CD4-positive, alpha-beta T cell treated with Interferon gamma for 1 hour (primary cell): ENCODE measurements around the gene KTN1.

Experiments
- DNase-seq: peaks from one replicate; pipeline ENCODE4 v3.0.0-alpha.2; 2020

The KTN1 gene

GRCh38 chr14:55579724-55580469, at the start of gene KTN1:
Gene KTN1, plus strand, starts transcription at chr14:55580207. Its CDS starts 31,842 bp downstream, at chr14:55612049.
- peak; percentile 79 for DNase-seq

- DNase-seq, result no peak
These were observed 49.5 kb upstream of the KTN1 start for GRCh38 chr14:55530464-55530863.

DNA sequence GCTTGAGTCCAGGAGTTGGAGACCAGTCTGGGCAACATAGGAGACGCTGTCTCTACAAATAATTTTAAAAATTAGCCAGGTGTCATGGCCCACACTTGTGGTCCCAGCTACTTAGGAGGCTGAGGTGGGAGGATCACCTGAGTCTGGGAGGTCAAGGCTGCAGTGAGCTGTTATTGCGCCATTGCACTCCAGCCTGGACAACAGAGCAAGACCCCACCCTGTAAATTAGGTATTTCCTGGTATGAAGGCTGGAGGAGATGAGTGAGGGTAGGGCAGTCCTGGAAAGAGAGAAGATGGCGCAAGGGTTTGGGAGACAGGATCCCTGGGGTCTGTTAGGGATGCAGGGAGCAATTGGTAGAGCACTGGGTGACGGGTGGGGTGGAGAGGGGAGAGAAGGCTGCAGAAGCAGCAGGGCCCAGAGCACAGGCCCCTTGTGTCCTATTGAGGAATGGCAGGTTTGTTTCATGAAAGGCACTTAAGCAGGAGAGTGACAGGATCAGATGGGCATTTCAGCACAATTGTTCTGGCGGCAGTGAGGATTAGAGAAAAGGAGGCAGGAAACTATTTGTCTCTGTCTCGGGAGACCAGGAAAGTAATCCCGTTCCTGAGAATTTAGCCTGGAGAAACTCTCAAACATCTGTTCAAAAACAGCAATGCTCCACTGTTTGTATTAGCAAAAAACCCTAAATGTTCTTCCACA, 47.2 kb upstream of the KTN1 start:
- DNase-seq, result no peak

DNA sequence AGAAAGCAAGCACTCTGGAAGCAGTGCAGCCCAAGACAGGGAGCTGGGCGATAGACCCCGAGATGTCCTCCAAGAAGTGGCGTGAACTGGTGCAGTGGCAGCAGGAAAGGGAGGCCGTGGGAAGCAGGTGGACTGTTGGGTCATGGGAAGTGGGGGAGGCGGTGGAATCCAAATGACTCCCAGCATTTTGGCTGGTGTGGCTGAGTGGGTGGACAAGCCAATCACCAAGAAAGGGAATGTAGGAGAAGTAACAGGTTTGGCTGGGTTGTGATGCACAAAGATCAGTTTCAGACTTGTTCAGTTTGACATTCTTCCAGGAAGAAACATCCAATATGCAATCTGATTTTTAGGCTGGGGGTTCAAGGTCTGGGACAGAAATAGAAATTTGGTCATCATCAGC, 46.0 kb upstream of the KTN1 start:
- DNase-seq, result no peak

DNA sequence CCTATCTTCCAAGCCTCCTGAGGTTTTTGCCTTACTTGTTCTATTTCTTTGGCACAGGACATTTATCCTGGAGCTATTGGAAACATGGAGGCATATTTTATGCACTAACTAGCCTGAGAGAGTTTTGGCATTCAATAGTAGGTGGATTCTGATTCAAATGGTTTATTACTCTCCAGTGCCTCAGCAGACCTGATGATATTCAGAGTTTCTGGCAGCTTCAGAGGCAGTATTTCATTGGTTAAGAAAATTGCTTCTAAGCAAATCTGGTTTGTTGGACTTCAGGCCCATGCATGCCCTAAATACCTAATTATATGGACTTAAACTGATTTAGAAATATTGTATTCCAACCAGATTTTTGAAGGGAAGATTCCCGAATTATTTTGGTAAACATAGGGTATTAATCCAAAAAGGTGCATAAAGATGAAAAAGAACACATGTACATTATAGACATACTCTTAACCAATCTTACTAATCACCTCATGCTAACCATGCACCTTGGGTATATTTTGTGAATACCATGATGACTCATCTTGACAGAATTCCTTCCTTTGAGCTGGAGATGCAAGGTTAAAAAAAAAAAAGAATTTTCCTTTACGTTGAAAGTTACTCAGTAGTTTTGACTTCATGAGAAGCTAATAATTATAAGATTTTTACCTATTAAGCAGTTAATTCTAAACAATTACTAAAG, 44.3 kb upstream of the KTN1 start:
- DNase-seq, result no peak

DNA sequence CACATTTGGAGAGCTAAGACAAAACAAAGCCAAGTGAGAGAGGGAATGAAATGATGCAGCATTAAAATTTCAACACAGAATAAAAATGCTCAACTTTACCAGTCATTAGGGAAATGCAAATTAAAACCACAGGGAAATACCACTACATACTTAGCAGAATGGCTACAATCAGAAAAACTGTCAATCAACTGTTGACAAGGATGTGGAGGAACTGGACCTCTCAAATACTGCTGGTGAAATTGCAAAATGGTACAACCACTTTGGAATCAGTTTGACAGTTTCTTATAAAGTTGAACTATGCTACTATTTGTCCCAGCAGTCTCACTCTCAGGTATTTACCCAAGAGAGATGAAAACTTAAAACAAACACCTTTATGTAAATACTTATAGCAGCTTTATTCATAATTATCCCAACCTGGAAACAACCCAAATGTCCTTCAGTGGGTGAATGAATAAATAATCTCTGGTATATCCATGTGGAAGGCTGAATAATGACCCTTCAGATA, 43.8 kb upstream of the KTN1 start:
- no peak for DNase-seq

GRCh38 chr14:55537782-55538181, 42.2 kb upstream of the KTN1 start:
- no peak for DNase-seq

GRCh38 chr14:55539975-55540374, 40.0 kb upstream of the KTN1 start:
- no peak for DNase-seq

DNA sequence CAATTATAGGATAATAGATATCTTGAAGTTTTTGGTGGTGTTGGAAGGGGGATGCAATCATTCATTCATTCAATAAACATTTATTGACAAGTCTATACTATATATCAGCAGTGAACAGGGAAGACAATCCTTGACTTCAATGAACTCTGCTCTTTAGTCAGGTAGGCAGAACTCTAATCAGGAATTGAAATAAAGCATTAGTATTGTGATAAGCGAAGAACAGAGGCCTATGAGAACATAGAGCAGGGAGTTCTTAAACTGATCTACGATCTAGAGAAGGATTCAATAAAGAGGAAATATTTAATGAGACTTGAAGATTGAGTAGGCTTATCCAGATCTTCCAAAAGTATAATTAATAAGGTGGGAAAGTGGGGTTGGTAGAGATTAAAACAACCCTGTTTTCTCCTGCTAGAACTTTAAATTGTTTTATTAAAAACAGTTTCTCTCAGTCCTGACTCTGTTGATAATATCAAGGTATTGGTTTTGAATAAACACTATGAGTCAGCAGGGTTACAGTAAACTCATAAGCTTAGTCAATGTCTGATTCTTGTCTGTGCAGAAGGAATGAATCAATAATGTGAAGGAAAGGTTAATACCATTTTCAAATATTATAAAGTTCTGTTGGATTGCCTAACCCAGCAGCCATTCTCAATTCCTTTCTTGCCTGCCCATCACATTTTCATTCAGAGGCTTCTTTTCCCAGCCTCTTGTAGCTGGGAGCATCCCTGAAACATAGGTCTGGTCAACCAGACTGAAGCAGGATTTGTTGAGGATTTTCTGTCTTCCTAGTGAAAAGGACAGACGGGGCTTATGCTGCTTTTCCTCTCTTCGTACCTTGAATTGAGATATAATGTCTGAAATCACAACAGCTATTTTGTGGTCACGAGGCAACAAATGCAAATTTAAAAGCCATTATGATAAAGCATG, 38.9 kb upstream of the KTN1 start:
- DNase-seq, result no peak

DNA sequence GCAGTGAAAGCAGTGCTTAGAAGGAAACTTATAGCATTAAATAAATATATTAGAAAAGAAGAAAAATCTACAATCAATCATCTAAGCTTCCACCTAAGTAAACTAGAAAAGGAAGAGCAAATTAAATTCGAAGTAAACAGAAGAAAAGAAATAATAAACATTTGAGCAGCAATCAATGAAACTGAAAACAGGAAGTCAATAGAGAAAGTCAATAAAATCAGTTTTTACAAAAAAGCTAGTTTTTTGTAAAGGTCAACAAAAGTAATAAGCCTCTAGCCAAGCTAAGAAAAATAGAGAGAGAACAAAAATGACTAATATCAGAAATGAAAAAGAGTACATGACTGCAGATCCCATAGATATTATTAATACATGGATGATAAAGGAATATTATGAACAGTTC, 34.2 kb upstream of the KTN1 start:
- no peak for DNase-seq

DNA sequence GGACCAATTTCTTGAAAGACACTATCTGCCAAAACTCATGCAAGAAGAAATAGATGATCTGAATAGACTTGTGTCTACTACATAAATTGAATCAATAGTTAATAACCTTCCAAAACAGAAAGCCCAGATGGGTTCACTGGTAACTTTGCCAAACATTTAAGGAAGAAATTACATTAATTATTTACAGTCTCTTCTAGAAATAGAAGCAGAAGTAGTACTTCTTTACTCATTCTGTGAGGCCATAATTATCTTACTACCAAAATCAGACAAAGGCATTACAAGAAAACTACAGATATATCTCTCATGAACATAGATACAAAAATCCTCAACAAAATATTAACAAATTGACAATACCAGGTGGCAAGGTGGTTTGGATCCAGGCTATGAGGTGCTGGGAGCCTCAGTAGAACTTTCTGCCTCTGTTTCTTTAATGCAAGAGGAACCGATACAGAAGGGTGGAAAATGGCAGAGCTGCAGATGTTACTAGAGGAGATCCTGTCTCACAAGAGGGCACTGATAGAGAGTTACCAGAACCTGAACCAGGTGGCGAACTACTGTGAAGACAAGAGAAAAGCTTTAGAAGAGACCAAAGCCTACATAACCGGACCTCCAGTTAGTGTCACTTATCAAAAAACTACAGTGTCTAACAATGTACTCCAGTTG, 33.7 kb upstream of the KTN1 start:
- DNase-seq, result no peak

DNA sequence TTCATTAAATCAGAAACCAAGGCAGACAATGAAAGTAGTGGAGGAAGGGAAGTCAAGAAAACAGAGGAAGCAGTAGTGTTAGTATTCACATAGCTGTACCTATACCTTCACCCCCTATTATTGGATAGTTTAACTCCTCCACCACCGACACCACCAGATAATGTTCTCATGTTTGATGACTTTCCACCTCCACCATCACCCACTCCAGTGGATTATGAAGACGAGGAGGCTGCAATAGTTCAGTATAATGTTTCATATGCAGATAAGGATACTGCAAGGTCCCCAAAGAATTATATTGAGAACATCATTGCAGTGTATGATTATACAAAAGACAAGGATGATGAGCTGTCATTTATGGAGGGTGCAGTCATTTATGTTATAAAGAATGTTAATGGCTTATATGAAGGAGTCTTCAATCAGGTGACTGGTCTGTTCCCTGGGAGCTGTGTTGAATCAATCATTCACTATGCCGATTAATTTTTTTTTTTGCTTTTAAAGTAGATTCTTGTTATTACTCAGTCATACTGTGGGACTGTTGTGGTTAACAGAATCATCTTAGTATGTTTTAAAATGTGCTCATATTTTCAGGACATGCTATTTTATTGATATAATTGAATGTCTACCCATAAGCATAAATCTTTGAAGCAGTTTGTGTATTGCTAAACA, 32.2 kb upstream of the KTN1 start:
- no peak for DNase-seq

- DNase-seq, result no peak
These were observed 26.2 kb upstream of the KTN1 start for GRCh38 chr14:55553791-55554190.

- DNase-seq, result no peak
These were observed 22.9 kb upstream of the KTN1 start for GRCh38 chr14:55556929-55557623.

DNA sequence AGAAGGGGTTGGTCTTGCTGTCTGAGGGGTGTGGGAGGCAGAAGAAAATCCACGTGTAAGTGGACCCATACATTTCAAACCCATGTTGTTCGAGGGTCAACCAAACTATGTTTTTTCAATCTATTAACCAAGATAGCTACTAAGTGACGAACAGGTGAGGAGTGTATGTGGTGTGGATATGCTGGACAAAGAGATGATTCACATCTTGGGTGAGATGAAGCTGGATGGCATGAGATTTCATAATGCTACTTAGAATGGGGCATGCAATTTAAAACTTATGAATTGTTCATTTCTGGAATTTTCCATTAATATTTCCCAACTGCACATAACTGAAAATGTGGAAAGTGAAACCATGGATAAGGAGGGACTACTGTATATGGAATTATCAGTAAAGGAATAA, 17.9 kb upstream of the KTN1 start:
- DNase-seq, result no peak

DNA sequence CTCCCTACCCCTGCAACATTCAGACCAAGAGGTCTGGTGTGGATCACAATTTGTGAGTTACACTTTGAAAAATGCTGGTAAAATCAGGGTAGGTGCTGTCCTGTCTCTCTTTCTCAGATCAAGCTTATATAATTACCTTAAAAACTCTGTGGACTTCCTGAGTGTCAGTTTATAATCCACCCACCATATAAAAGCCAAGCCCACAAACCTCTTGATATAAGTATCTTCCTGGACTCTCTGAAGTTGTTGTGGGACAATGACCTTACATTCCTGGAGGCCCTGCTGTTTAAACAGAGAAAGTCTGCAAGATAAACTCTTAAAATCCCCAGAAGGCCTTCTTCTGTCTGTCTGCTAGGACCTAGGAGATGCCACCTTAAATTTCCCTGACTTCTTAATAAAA, 11.4 kb upstream of the KTN1 start:
- no peak for DNase-seq

DNA sequence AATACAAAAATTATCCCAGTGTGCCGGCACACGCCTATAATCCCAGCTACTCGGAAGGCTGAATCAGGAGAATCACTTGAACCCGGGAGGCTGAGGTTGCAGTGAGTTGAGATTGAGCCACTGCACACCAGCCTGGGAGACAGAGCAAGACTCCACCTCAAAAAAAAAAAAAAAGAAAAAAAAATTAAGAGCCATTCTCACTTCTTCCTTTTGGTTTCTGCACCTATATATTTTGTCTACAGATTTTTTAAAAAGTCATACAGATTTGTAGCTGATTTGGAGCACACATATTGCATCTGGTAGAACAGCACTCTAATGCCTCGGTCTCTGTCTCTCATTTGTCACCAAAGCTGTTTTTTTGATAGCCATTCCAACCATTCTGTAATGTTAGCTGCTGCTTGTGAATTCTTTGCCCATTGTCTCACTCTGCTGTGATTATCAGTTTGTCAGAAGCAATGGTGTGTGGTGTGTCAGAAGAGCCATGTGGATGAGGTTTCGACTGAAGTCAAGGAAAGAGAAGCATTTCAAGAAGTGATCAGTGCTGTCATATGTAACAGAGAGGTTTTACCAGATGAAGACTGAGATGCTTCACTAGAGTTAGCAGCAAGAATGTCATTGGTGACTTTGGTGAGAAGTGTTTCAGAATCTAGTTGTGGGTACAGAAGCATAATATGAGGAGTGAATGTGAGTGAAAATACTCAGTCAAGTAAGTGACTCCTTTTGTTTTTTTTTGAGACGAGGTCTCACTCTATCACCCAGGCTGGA, 8.7 kb upstream of the KTN1 start:
- DNase-seq, result no peak

DNA sequence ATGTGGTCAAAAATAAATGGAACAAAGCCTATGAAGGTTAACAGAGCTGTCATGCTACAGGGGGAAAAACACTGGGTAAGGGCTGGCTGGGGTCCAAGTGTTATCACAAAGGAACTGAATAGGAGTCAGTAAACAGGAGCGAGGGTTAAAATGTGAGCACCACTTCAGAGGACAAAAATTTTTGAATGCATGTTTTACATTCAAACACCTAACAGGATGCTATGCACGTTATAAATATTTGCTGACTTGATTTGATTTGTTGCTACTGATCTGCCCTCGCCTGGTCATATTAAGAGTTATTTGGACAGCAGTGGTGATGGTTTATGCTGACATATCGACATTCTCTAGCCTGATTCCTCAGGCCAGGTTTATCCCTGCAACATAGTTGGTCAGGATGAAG, 7.4 kb upstream of the KTN1 start:
- no peak for DNase-seq

- DNase-seq, result no peak
These were observed 5.0 kb upstream of the KTN1 start for GRCh38 chr14:55574988-55575387.

- no peak for DNase-seq
These were observed 2.8 kb upstream of the KTN1 start for GRCh38 chr14:55577229-55577628.
